Activated T-helper 1 cell treated with anti-CD3 and anti-CD28 coated beads, Interleukin-2, amount 50 U/mL, for 16 hours (primary cell): ENCODE measurements around the gene DDX20.
A peak's percentile ranks its signal among the peaks of the same experiment; 100 is the strongest.
"Not testable (repeated sequence)": the region's sequence is repeated elsewhere in the genome, so short reads cannot be mapped to it uniquely, and the experiment has no call there.

Source experiments
- DNase-seq, 2 donors: peaks; one replicate each; pipeline ENCODE4 v3.0.0-alpha.2; 2020; ENCODE audit warnings: low read depth in 1 of 2, low spot score in 1 of 2

DDX20 gene

GRCh38 chr1:111732718-111733117 is 23.0 kb upstream of the DDX20 start:
- no peak for DNase-seq

GRCh38 chr1:111733183-111733991 is 22.3 kb upstream of the DDX20 start:
- no peak for DNase-seq

- no peak for DNase-seq
Observed at GRCh38 chr1:111733992-111734341, 21.7 kb upstream of the DDX20 start.

- DNase-seq = no peak
Observed at GRCh38 chr1:111734426-111734825, 21.3 kb upstream of the DDX20 start.

- no peak for DNase-seq
Observed at GRCh38 chr1:111734856-111735255, 20.8 kb upstream of the DDX20 start.

- DNase-seq = no peak
Observed at GRCh38 chr1:111735321-111735720, 20.4 kb upstream of the DDX20 start.

- no peak for DNase-seq
Observed at GRCh38 chr1:111735858-111736544, 19.7 kb upstream of the DDX20 start.

- no peak for DNase-seq
Observed at GRCh38 chr1:111736548-111737215, 19.0 kb upstream of the DDX20 start.

GRCh38 chr1:111737216-111738132 is 18.2 kb upstream of the DDX20 start:
- DNase-seq = no peak

- no peak for DNase-seq
Observed at GRCh38 chr1:111738133-111738435, 17.6 kb upstream of the DDX20 start.

- no peak for DNase-seq
Observed at GRCh38 chr1:111738436-111739193, 17.1 kb upstream of the DDX20 start.

GRCh38 chr1:111739194-111739924 is 16.3 kb upstream of the DDX20 start, which contains the start of gene INKA2:
INKA2 (minus strand) TSS chr1:111739395; CDS start chr1:111739242, 153 bp downstream.
- DNase-seq = peak; percentile 34 to 51

GRCh38 chr1:111739925-111740765 is 15.6 kb upstream of the DDX20 start:
- DNase-seq = no peak

GRCh38 chr1:111742292-111742691 is 13.4 kb upstream of the DDX20 start:
- not testable (repeated sequence) for DNase-seq

- no peak for DNase-seq
Observed at GRCh38 chr1:111742938-111743549, 12.7 kb upstream of the DDX20 start.

- no peak for DNase-seq
Observed at GRCh38 chr1:111743679-111744101, 12.0 kb upstream of the DDX20 start.

- no peak for DNase-seq
Observed at GRCh38 chr1:111745675-111746613, 9.8 kb upstream of the DDX20 start.
